SK-N-SH (cell line): ENCODE measurements around the gene LRRC8D.

Source experiments
- CHD2 ChIP-seq: fragments of 150-350 bp; IDR thresholded peaks from 2 replicates; pipeline ENCODE4 v1.6.1; 2018; ENCODE audit warnings: low read length; ENCODE audit not compliant: partially characterized antibody
- ELF1 ChIP-seq: IDR thresholded peaks from 2 replicates; pipeline ENCODE4 v1.4.0; 2012
- EP300 ChIP-seq, 2 experiments: IDR thresholded peaks; 2 replicates each; pipeline versions ENCODE4 v1.4.0 to v1.6.1; 2012; ENCODE audit warnings: borderline replicate concordance in 1 of 2, low read depth in 1 of 2, low read length in 1 of 2
- EZH2phosphoT487 ChIP-seq: fragments of 200-600 bp; sonication (generic); IDR thresholded peaks from 2 replicates; pipeline ENCODE4 v1.6.1; 2017; ENCODE audit warnings: low read depth, mixed run types, mild to moderate bottlenecking, antibody characterized with exemption, moderate library complexity, borderline replicate concordance
- FOXJ3 ChIP-seq: sonication (generic); formaldehyde crosslinking; IDR thresholded peaks from 2 replicates; pipeline ENCODE4 v1.5.1; 2020; ENCODE audit warnings: mild to moderate bottlenecking, missing genetic modification reagents
- GABPA ChIP-seq: IDR thresholded peaks from 2 replicates; pipeline ENCODE4 v1.4.0; 2012; ENCODE audit warnings: low read depth, mild to moderate bottlenecking
- JUND ChIP-seq: IDR thresholded peaks from 2 replicates; pipeline ENCODE4 v1.4.0; 2012
- POLR2AphosphoS5 ChIP-seq: IDR thresholded peaks from 2 replicates; pipeline ENCODE4 v1.6.1; 2012; ENCODE audit warnings: low read depth, low read length
- RCOR1 ChIP-seq: fragments of 150-350 bp; IDR thresholded peaks from 2 replicates; pipeline ENCODE4 v1.6.1; 2017; ENCODE audit warnings: antibody characterized with exemption, low read length
- SIN3A ChIP-seq: IDR thresholded peaks from 2 replicates; pipeline ENCODE4 v1.6.1; 2012; ENCODE audit warnings: low read depth, mild to moderate bottlenecking, low read length, moderate library complexity, borderline replicate concordance
- TF ChIP-seq, protein P1 (sequence below): fragments of 200-600 bp; sonication (generic); IDR thresholded peaks from 2 replicates; pipeline ENCODE4 v1.6.1; 2017; ENCODE audit warnings: antibody characterized with exemption, mild to moderate bottlenecking, moderate library complexity
- TF ChIP-seq, protein P2 (sequence below): IDR thresholded peaks from 2 replicates; pipeline ENCODE4 v1.4.0; 2012; ENCODE audit warnings: low read depth

DNA sequence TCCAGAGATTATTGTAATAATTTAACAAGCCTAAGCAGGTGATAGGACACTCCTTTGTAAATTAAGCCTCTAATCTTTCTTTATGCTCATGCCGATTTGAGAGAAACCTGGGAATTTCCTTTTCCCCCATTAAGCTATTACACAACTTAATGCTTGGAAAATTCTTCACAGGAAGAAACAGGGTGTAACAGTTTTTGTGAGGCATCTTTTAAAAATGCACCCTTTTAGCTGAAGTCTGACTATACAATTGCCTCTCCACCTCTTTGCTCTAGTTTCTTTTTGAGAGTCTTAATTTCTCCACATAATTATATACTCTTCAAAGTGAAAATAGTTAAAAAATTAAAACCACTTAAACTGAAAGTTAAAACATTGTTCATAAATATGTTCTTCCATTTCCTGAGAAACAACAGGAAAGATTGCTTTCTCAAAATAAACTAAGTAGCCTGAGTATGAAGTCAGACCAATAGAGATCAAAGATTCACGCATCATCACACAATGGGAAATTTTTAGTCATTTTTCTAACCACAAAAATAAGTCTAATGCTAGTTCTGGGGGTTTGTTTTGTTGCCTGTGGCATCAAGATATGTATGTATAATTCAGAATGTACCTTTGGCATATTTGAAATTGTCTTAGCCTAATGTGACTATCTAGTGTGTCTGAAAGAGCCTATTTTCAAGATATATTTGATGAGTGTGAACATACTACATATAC is 34.7 kb downstream of the LRRC8D start:
- TF ChIP-seq JUND (no peak), SIN3A (no peak), CHD2 (no peak), POLR2AphosphoS5 (no peak), EZH2phosphoT487 (no peak), EP300 (IDR thresholded peaks at IDR 0.05; ENCODE audit: borderline replicate concordance in 1 of 2, low read depth in 1 of 2, low read length in 1 of 2) (no peak), RCOR1 (no peak), ELF1 (no peak), FOXJ3 (CRISPR knock-in tag) (no peak), GABPA (no peak)
- TF ChIP-seq, protein P1, sequence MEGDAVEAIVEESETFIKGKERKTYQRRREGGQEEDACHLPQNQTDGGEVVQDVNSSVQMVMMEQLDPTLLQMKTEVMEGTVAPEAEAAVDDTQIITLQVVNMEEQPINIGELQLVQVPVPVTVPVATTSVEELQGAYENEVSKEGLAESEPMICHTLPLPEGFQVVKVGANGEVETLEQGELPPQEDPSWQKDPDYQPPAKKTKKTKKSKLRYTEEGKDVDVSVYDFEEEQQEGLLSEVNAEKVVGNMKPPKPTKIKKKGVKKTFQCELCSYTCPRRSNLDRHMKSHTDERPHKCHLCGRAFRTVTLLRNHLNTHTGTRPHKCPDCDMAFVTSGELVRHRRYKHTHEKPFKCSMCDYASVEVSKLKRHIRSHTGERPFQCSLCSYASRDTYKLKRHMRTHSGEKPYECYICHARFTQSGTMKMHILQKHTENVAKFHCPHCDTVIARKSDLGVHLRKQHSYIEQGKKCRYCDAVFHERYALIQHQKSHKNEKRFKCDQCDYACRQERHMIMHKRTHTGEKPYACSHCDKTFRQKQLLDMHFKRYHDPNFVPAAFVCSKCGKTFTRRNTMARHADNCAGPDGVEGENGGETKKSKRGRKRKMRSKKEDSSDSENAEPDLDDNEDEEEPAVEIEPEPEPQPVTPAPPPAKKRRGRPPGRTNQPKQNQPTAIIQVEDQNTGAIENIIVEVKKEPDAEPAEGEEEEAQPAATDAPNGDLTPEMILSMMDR = no peak
- TF ChIP-seq, protein P2, sequence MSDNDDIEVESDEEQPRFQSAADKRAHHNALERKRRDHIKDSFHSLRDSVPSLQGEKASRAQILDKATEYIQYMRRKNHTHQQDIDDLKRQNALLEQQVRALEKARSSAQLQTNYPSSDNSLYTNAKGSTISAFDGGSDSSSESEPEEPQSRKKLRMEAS = no peak
